HG03196 (cell line): ENCODE data around the gene KDM4B.
"Not testable (repeated sequence)": the region's sequence is repeated elsewhere in the genome, so short reads cannot be mapped to it uniquely, and the experiment has no call there.

Source experiments
- ATAC-seq: cut with Tn5 transposase; IDR thresholded peaks from one replicate; pipeline ENCODE4 v1.9.1; 2021; ENCODE audit not compliant: unreplicated experiment

Gene KDM4B

DNA sequence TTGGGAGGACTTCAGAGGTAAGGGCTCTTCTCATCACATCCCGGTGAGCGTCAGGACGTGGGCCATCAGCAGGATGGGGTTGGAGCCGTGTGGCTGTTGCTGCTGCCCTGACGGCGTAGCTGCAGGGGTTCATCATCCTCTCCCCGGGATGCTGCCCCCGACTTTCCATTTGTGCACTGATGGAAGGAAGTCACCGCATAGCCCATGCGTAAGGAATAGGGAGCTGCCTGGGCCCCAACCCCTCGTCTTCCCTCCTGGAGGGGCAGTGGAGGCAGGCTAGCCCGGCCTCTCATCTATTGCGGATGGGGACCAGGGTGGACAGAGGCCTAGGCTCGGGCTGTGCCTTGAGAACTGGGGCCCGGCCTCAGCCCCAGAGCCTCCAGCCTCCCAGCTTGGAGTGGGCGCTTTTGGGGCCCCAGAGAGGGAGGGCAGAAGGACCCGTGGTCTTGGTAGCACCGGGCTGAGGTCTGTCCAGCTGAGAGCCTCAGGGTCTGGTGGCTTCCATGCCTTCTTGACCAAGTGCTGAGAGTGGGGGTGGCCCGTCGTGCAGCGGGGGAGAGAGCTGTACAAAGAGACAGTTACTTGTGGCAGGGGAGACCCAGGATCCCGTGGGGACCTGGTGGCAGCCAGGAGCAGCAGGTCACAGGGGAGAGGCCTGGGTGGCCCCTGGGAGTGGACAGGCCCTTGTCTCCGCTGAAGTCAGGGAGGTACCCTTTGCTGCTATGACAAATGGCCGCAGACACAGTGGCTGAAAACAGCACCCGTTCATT, 44.0 kb downstream of the KDM4B start:
- ATAC-seq = no peak

DNA sequence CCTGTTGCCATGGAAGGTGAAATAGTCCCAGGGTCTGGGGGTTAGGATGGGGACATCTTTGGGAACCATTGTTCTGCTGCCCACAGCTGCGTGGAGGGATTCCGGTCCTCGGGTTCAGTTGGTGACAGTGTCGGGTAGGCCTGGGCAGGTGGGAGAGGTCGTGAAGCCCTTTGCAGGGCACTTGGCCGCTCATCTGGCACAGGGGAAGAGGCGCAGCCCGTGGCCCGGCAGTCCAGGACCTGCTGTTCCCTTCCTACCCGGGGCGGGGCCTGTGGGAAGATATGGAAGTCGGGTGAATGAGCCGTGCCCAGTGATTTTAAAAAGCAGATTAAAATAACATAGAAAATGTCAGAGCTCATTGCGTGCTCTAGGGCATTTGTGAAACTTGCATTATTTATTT, 44.8 kb downstream of the KDM4B start:
- no peak for ATAC-seq

DNA sequence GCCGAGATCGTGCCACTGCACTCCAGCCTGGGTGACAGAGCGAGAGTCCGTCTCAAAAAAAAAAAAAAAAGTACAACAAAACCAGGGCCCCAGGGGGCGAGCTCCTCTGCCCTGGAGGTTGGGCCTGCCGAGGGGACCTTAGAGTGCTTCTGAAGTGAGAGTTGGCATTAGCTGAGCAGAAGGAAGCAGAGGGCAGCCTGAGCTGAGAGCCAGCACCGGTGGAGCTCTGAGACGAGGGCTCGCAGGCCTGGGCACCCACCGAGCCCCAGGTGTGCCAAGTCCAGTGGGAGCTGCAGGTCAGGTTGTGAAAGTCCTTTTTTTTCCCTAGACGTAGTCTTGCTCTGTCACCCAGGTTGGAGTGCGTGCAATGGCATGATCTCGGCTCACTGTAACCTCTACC, 46.0 kb downstream of the KDM4B start:
- no peak for ATAC-seq

DNA sequence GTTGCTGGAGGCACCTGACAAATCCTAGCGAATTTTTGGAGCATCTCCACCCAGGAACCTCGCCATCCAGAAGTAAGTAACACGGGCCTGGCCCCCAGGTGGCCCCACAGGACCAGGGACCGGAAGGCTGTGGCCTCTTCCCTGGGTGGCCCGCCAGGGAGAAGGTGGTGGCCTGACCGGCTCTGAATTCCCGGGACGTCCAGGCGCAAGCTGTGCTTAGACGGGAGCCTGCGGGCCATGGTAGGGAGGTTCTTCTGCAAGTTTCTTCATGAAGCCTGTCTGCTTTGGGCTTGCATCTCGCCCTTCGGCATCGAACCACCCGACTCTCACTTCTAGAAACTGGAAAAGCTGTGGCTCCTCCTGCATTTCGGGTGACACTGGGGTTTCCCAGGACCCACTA, 47.4 kb downstream of the KDM4B start:
- no peak for ATAC-seq

DNA sequence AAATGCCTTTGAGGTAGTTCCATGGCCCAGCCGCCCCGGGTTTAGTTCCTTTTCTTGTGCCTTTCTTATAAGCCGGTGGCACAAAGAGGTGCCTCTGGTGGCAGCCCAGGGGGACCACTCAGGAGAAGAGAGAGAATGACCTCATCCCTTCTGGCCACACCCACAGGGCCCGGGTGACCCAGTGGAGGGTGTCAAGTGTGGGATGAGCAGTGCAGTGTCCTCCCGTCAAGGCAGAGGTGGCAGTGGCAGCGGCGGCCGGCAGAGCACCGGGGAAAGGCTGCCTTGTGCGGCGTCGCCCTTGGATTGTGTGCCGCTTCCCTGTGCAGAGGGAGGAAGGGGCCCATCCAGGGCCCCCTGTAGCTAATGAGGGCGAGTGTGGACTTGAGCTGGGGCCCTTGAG, 47.9 kb downstream of the KDM4B start:
- ATAC-seq = no peak

DNA sequence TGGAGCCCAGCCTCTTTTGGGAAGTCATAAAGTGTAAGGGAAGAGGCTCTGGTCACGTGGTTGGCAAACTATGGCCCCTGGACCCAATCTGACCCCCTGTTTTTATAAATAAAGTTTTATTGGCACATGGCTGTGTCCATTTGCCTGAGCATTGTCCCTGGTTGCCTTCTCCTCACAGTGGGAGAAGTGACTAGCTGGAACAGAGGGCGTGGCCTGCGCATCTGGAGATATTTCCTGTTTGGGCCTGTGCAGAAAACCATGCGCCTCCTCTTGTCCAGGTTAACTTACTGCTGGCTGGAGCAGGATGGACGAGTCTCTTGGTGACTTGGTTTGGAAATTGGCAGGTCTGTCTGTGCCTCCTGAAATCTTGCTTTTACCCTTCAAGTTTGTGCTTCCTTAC, 48.3 kb downstream of the KDM4B start:
- ATAC-seq = no peak

DNA sequence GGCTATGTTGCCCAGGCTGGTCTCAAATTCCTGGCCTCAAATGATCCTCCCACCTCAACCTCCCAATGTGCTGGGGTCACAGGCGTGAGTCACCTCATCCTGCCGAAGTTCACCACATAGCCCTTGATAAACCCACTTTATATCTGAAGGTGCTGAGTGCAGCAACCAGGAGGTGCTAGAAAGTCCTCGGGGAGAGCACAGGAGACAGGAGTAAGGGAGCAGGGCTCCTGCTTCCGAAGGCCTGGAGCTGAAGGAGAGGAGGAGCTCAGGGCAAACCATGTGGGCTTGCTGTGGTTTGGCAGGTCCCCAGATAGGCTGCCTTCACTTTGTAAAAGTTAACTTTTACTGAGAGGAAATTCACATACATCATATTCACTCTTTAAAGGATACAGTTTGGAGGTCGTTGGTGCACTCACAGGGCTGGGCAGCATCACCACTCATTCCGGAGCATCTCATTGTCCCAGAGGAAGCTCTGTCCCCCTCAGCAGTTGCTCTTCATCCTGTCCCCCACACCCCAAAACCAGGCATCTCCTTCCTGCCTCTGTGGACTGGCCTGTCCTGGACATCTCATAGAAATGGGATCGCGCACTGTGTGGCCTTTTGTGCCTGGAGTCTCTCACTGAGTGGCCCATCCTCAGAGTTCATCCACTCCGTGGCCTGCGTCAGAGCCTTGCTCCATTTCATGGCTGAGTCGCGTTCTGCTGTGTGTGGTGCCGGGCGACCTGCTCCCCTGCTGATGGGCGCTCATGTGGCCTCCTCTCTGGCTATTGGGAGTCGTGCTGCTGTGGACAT, 49.5 kb downstream of the KDM4B start:
- ATAC-seq = no peak

DNA sequence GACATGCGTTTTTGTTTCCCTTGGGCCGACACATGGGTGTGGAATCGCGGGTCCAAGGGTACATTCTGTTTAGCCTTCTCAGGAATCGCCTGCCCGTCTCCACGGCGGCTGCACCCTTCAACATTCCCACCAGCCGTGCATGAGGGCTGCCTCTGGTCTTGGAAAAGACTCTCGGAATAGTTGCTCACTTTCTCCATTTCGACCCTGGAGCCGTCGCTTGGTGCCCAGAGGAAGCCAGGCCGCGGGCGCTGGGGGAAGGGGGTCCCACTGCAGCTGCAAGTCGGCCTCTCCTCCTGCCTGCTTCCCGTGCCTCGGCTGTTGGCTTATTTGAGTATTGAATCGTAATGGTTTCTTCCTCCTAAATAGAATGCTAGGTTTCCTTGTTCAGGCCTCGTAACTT, 51.5 kb downstream of the KDM4B start:
- no peak for ATAC-seq

DNA sequence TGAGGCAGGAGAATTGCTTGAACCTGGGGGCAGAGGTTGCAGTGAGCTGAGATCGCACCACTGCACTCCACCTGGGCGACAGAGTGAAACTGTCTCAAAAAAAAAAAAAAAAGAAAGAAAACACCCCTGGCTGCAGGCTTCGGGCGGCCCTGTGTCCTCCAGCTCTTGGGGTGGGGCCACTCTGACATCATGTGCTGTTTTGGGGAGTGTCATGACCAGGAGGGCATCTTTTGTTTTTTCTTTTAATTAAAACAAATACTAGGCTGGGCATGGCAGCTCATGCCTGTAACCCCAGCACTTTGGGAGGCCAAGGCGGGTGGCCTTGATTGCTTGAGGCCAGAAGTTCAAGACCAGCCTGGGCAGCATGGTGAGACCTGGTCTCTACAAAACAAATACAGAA, 52.1 kb downstream of the KDM4B start:
- no peak for ATAC-seq

DNA sequence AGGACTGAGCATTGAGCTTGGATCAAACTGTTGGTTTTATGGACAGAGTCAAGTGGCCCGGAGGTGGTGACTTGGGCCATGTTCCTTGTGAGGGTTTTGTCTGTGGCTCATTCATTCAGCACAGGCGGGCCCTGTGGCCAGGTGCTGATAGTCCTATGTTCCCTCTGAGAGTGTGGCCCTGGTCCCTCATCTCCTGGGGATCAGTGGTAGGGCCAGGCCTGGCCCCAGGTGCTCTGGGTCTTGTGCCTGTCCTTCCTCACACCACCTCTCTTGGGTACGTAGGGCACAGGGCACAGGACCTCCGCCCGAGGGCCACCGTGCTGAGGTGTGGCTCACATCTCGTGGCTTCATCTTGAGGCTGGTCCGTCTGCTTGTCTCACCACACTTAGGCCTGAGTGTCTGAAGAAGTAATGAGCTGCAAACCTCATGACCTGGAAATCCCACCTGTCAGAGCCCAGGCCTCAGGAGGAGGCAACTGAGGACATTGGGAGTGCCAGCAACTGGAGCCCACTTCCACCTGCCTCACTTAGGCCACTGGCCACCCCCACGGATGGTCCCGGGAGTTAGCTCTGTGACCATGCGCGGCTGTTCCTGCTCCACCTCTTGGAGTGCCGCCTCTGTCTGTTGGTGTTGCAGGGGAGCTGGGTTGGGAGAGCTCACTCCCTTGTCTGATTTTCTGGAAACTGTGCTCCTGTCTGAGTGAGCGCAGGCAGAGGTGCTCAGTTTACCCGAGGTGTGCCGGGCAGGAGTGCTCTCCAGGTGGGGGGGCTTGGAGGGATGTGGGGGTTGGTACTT, 53.4 kb downstream of the KDM4B start:
- ATAC-seq = no peak

DNA sequence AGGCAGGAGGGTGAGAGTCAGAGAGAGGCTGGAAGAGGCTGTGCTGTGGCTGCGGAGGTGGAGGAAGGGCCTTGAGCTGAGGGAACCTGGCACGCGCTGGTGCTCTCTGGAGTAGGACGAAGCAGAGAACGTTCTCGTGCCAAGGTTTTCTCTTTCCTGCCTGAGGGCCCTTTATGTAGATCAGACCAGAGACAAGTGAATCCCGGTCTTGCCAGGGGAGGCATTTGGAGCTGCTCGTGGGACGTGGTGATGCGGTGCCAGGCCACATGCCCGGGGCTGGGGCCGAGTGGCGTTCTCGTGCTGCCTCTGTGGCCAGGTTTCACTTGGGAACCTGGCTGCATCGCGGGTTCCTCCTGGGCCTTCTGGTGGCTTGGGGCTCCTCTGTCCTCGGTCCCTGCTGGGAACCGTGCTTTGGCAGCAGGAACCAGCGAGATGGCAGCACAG, 54.2 kb downstream of the KDM4B start:
- ATAC-seq = no peak

DNA sequence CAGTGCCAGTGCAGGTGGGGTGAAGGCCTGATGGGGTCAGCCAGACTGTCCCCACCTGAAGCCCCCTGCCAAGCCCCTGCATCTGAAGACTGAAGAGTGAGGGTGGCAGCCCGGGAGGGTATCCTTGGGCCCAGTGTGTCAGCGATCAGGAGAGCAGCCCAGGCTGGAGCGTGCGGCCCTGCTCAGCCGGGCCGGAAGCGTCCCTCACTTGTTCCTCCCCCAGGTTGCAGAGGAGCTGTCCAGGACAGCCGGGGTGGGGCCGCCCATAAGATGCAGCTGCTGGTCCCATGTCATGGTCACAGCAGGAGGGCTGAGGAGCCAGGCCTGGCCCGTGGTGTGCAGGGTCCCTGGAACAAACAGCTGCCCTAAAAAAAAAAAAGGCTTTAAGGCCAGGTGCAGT, 55.4 kb downstream of the KDM4B start:
- ATAC-seq = no peak

DNA sequence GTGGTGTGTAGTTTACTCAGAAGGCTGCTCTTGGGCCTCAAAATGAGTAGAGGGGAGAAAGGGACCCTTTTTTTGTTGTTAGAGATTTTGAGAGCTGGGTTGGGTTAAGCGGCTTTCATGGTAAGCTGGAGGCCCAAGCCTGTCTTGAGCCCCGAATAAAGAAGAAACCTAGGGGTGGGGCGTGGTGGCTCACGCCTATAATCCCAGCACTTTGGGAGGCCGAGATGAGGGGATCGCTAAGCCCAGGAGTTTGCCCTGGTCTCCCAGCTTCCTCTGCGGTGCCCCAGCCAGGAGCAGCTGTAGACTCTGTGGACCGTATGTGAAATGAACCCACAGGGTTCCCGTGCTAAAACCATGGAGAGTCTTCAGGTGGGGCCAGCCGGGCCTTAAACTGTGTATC, 56.1 kb downstream of the KDM4B start:
- ATAC-seq = no peak

DNA sequence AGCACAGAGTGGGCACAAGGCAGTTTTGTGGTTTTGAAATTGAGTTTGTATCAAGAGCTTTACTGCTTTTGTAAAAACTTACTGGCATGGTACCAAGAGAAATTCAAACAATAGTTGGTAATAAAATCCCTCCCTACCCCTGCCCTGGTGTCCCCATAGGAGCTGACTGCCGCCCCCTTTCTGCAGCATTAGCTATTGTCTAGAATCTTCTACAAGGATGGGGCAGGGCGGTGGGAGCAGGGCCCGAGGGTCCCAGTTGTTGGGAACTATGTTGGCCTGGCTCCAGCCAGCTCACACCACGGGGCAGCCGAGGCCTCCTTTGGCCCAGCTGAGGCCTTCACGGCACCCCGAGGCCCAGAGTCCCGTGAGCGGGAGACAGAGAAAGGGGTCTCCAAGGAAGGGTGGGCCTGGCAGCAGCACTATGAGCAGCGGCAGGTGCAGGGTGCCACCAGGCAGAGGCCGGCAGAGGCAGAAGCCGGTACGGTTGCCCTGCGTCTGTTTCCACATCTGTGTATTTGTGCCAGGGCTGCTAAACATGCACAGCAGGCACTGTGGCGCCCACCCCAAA, 57.9 kb downstream of the KDM4B start:
- ATAC-seq = no peak

DNA sequence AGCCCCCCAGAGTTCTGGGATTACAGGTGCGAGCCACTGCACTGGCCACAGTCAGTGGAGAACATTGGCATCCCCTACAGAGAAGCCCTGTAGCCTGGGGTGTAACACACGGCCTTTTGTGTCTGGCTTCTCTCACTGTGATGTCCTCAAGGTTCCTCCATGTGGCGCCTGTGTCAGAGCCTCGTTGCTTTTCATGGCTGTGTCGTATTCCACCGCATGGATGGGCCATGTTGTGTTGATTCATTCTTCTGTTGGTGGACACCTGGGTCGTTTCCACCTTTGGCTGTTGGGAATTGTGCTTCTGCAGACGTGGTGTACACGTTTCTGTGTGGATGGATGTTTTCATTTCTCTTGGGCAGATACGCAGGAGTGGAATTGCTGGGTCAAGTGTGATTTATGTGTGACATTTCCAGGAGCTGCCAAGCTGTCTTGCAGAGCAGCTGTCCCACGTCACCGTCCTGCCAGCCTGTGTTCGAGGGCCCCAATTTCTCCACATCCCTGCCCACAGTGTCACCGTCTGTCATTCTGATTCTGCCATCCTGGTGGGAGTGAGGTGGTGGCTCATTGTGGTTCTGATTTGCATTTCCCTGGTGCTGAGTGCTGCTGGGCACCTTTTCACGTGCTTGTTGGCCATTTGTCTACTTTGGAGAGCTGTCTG, 59.4 kb downstream of the KDM4B start:
- no peak for ATAC-seq

DNA sequence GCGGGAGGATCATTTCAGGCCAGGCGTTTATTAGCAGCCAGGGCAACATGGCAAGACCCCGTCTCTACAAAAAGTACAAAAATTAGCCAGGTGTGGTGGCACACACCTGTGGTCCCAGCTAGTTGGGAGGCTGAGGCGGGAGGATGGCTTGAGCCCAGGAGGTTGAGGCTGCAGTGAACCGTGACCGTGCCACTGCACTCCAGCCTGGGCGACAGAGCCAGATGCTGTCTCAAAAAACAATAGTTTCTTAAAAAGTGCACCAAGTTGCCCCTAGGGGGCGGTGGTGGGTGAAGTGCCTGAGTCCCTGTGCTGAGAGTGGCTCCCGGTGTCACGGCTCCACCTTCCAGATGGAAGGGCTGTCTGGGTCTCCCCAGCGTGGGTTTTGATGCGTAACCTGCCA, 60.7 kb downstream of the KDM4B start:
- ATAC-seq = not testable (repeated sequence)

DNA sequence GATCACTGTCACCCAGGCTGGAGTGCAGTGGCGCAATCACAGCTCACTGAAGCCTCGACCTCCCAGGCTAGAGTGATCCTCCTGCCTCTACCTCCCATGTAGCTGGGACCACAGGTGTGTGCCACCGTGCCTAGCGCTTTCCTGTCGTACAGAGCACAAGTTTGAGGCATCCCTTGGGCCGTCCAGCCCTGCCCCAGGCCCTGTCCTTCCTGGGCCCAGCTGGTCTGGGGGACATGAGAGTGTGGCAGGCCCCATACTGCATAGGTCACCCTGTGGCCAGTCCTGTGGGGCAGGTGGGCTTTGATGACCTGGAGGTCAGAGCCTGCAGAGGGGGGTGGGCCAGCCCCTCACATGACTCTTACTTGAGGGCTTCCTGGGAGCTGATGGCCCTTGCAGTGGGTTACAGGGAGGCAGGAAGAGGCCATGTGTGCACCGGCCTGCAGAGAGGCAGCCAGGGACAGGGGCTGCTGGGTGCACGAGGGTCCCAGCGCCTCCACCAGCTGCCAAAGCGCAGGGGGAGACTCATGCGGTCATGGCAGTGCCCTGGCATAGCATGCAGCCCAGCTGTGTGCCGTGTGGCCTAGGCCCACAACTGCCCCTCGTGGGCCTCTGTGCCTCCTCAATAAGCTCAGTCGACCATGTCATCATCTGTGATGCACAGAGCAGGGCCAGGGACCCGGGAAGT, 61.4 kb downstream of the KDM4B start:
- ATAC-seq = no peak

DNA sequence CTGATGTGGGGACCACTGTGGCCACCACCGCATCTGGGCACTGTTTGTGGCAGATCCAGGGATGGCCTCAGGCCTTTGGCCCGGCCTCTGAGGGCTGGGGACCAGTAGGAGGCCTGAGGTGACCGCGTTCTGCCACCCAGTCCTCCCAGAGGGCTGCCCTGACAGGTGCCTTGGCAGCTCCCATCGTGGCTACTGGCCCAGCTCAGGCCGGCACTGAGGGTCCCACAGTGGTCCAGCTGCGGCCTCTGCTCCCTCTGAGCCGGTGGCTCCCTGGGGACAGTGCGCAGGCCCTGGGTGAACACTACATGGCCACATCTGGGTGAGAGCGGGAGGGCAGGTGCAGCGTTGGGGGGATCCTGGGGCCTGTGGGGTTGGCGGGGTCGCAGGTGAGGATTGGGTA, 61.9 kb downstream of the KDM4B start:
- no peak for ATAC-seq

DNA sequence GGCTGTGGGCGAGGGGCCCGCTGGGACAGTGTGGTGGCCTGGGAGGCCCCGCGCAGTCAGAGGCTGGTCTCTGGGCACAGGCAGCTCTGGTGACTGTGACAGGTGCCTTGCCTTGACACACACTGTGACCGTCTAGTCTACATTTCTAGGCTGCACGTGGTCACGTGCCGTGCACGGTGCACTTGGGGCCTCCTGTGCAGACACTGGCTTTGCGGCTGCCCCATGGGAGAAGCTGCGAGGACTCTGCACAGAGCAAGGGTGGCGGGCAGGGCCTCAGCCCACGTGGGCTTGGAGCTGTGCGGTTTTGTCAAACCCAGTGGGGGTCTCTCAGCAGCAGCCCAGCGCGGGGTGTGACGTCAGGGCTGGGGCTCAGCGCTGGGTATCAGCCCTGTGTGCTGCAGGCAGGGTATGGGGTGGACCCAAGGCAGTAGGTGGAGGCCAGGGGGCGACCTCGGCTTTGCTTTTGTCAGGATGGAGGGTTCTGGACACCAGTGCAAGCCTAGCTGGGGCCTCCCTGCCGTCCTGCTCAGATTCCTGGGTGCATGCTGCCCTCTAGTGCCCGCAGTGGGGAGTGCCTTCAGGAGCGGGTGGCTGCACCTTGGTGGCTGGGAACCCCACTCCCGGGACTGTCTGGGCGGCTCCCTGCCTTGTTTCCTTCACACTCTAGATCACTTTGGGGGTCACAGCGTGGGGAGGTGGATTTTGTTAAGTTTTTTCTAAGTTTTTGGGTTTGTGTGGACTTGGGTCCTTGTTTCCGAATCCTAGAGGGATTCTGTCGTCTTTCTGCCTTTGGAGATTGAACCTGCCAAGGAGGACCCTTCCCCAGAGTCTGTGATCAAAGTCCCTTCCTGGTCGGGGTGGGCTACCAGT, 62.6 kb downstream of the KDM4B start:
- ATAC-seq = no peak
